GM23338 (cell line): ENCODE measurements around the gene TP73. TPM values are rescaled to one million over a fixed set of nuclear protein-coding genes. Genes with fewer than 3 reads are reported as not detected.

ENCODE experiments used
- ATAC-seq: fragments of 200-7000 bp; cut with Tn5 transposase; 3 replicates; pipeline ENCODE4 v1.9.1; 2020
- DNase-seq: peaks from one replicate; pipeline ENCODE4 v3.0.0-alpha.2; 2015; ENCODE audit warnings: low spot score
- H2AFZ ChIP-seq: fragments of 200-600 bp; sonication (generic); 2 replicates; pipeline ENCODE4 v1.8.0; 2016; ENCODE audit warnings: antibody characterized with exemption, mild to moderate bottlenecking, moderate library complexity
- H3F3A ChIP-seq: fragments of 200-600 bp; sonication (generic); replicated peaks from 2 replicates; pipeline ENCODE4 v1.8.0; 2017; ENCODE audit warnings: antibody characterized with exemption, mixed run types, low read depth
- H3K27ac ChIP-seq: fragments of 200-600 bp; sonication (generic); 2 replicates; pipeline ENCODE4 v1.6.1; 2016; ENCODE audit warnings: low read depth
- H3K27me3 ChIP-seq: fragments of 200-600 bp; sonication (generic); 2 replicates; pipeline ENCODE4 v1.8.0; 2016; ENCODE audit warnings: mild to moderate bottlenecking, mixed run types, moderate library complexity; ENCODE audit not compliant: insufficient read depth
- H3K36me3 ChIP-seq: fragments of 200-600 bp; sonication (generic); 2 replicates; pipeline ENCODE4 v1.8.0; 2016; ENCODE audit warnings: mild to moderate bottlenecking; ENCODE audit not compliant: insufficient read depth
- H3K4me1 ChIP-seq: fragments of 200-600 bp; sonication (generic); 2 replicates; pipeline ENCODE4 v1.8.0; 2016; ENCODE audit warnings: mild to moderate bottlenecking, moderate library complexity; ENCODE audit not compliant: insufficient read depth
- H3K4me2 ChIP-seq: fragments of 200-600 bp; sonication (generic); 2 replicates; pipeline ENCODE4 v1.7.1; 2017; ENCODE audit warnings: mixed run types
- H3K4me3 ChIP-seq: fragments of 200-600 bp; sonication (generic); 2 replicates; pipeline ENCODE4 v1.6.1; 2016; ENCODE audit warnings: mixed run types
- H3K79me2 ChIP-seq: fragments of 200-600 bp; sonication (generic); replicated peaks from 2 replicates; pipeline ENCODE4 v1.8.0; 2017; ENCODE audit warnings: mild to moderate bottlenecking; ENCODE audit not compliant: insufficient read depth
- H3K9me2 ChIP-seq: fragments of 200-600 bp; sonication (generic); 2 replicates; pipeline ENCODE4 v1.8.0; 2017; ENCODE audit not compliant: insufficient read depth
- H4K20me1 ChIP-seq: fragments of 200-600 bp; sonication (generic); replicated peaks from 2 replicates; pipeline ENCODE4 v1.8.0; 2017; ENCODE audit warnings: mild to moderate bottlenecking; ENCODE audit not compliant: insufficient read depth
- H3K27ac Mint-ChIP-seq: 2 replicates; pipeline ENCODE4 v1.8.0; 2020; ENCODE audit warnings: inconsistent platforms, mild to moderate bottlenecking, moderate library complexity, mixed read lengths
- H3K27me3 Mint-ChIP-seq: 3 replicates; pipeline ENCODE4 v1.8.0; 2022; ENCODE audit warnings: low read depth, mild to moderate bottlenecking, moderate library complexity, mixed read lengths, inconsistent platforms; ENCODE audit not compliant: insufficient read depth, poor library complexity
- H3K36me3 Mint-ChIP-seq: 3 replicates; pipeline ENCODE4 v1.8.0; 2021; ENCODE audit warnings: low read depth, mild to moderate bottlenecking, inconsistent platforms, moderate library complexity, mixed read lengths
- H3K4me1 Mint-ChIP-seq: 3 replicates; pipeline ENCODE4 v1.8.0; 2020; ENCODE audit warnings: mild to moderate bottlenecking, inconsistent platforms, mixed read lengths
- H3K4me3 Mint-ChIP-seq: 3 replicates; pipeline ENCODE4 v1.8.0; 2021; ENCODE audit warnings: moderate library complexity, mild to moderate bottlenecking, inconsistent platforms, mixed read lengths
- H3K9me3 Mint-ChIP-seq: 3 replicates; pipeline ENCODE4 v1.8.0; 2020; ENCODE audit warnings: moderate library complexity, mild to moderate bottlenecking, inconsistent platforms, mixed read lengths
- ETS1 ChIP-seq: IDR thresholded peaks from 2 replicates; pipeline ENCODE4 v1.6.1; 2016; ENCODE audit warnings: antibody characterized with exemption
- NANOG ChIP-seq: IDR thresholded peaks from 2 replicates; pipeline ENCODE4 v1.6.1; 2016; ENCODE audit warnings: antibody characterized with exemption, borderline replicate concordance
- POLR2AphosphoS5 ChIP-seq: IDR thresholded peaks from 2 replicates; pipeline ENCODE4 v1.6.1; 2016; ENCODE audit warnings: antibody characterized with exemption, low read depth
- REST ChIP-seq: IDR thresholded peaks from one replicate; pipeline ENCODE4 v1.6.1; 2018; ENCODE audit warnings: antibody characterized with exemption; ENCODE audit not compliant: unreplicated experiment
- ZNF462 ChIP-seq: fragments of 250-450 bp; sonication (Bioruptor Pico); IDR thresholded peaks from 2 replicates; pipeline ENCODE4 v1.5.0; 2020; ENCODE audit warnings: mild to moderate bottlenecking, moderate library complexity
- polyA plus RNA-seq: library from polyadenylated mRNA; unstranded; fragments of >200 nt; fragmentation: Nextera tagmentation; extraction: Ambion mirVana; gene quantifications from 2 replicates; pipeline ENCODE4 v1.2.1, GENCODE V29; 2016
- total RNA-seq: library from RNA; depleted of rRNA; stranded (reverse); fragments of >200 nt; shearing (Covaris generic); gene quantifications from 2 replicates; pipeline ENCODE4 v1.2.3, GENCODE V29; 2014

Gene TP73
- total and polyA plus RNA-seq, 2 experiments from 2014 or later: 1.4 to 3.4 TPM

GRCh38 chr1:3609769-3610526 lies 42.4 kb upstream of the TP73 start (continued):
- TF ChIP-seq ZNF462 (CRISPR knock-in tag) (no peak), REST (no peak)

GRCh38 chr1:3610527-3611169 lies 41.7 kb upstream of the TP73 start:
- 0 out of 2 replicates have a peak, but pooled peaks cover 6% of the 10 kb centered on the region for H3K79me2 ChIP-seq
- H2AFZ ChIP-seq: peak overlapping the region; percentile 10; the same call in 1 of the 2 replicates
- H3K9me3 Mint-ChIP-seq: no peaks in the 10 kb centered on the region
- H3K36me3 ChIP-seq: no peaks in the 10 kb centered on the region
- H3K4me1 Mint-ChIP-seq: peaks cover 39% of the 10 kb centered on the region
- H3K4me3 ChIP-seq: peak overlapping the region; percentile 79
- no peak overlapping the region for H3K27ac Mint-ChIP-seq
- peak overlapping the region; percentile 73 for H3K4me3 Mint-ChIP-seq
- H3K27me3 Mint-ChIP-seq: peaks cover 28% of the 10 kb centered on the region
- no peaks in the 10 kb centered on the region for H3F3A ChIP-seq
- H4K20me1 ChIP-seq: no peaks in the 10 kb centered on the region; the same call in 1 of the 2 replicates
- H3K9me2 ChIP-seq: no peaks in the 10 kb centered on the region
- peak overlapping the region; percentile 93 for H3K4me2 ChIP-seq
- H3K27ac ChIP-seq: no peak overlapping the region
- no peaks in the 10 kb centered on the region for H3K36me3 Mint-ChIP-seq
- ATAC-seq: peak; percentile 31
- peaks cover 15% of the 10 kb centered on the region for H3K27me3 ChIP-seq
- peak; percentile 66 for DNase-seq
- peaks cover 14% of the 10 kb centered on the region; the same call in 1 of the 2 replicates for H3K4me1 ChIP-seq
- no peak for TF ChIP-seq NANOG
- no peak for TF ChIP-seq REST
- TF ChIP-seq POLR2AphosphoS5: no peak
- TF ChIP-seq ETS1: no peak
